GM19324 (cell line): ENCODE results near the gene SLTM.
"Not testable (repeated sequence)": the region's sequence is repeated elsewhere in the genome, so short reads cannot be mapped to it uniquely, and the experiment has no call there.

ENCODE experiments used
- ATAC-seq: cut with Tn5 transposase; IDR thresholded peaks from one replicate; pipeline ENCODE4 v1.9.1; 2021; ENCODE audit warnings: mild to moderate bottlenecking, moderate library complexity; ENCODE audit not compliant: unreplicated experiment, low FRiP score

Gene SLTM

GRCh38 chr15:58880320-58880719 is 53.2 kb downstream of the SLTM start:
- no peak for ATAC-seq

- ATAC-seq: no peak
Observed at GRCh38 chr15:58877999-58878825, 55.3 kb downstream of the SLTM start.

GRCh38 chr15:58876306-58877106 is 57.0 kb downstream of the SLTM start:
- ATAC-seq: no peak

GRCh38 chr15:58875343-58875742 is 58.1 kb downstream of the SLTM start:
- no peak for ATAC-seq

GRCh38 chr15:58873267-58873666 is 60.2 kb downstream of the SLTM start:
- no peak for ATAC-seq

GRCh38 chr15:58870451-58870850 is 63.0 kb downstream of the SLTM start:
- no peak for ATAC-seq

GRCh38 chr15:58867926-58868325 is 65.6 kb downstream of the SLTM start:
- no peak for ATAC-seq

GRCh38 chr15:58865425-58865880 is 68.0 kb downstream of the SLTM start:
- no peak for ATAC-seq

- ATAC-seq: no peak
Observed at GRCh38 chr15:58864602-58865424, 68.7 kb downstream of the SLTM start.

- no peak for ATAC-seq
Observed at GRCh38 chr15:58862326-58862725, 71.2 kb downstream of the SLTM start.

- not testable (repeated sequence) for ATAC-seq
Observed at GRCh38 chr15:58856621-58857020, 76.9 kb downstream of the SLTM start.

GRCh38 chr15:58856086-58856485 is 77.4 kb downstream of the SLTM start:
- ATAC-seq: no peak

GRCh38 chr15:58854593-58854992 is 78.9 kb downstream of the SLTM start:
- ATAC-seq: no peak

- ATAC-seq: no peak
Observed at GRCh38 chr15:58852347-58852746, 81.1 kb downstream of the SLTM start.

GRCh38 chr15:58851205-58851604 is 82.3 kb downstream of the SLTM start:
- ATAC-seq: not testable (repeated sequence)

GRCh38 chr15:58842713-58843396 is 90.6 kb downstream of the SLTM start:
- no peak for ATAC-seq

- ATAC-seq: no peak
Observed at GRCh38 chr15:58840048-58840447, 93.4 kb downstream of the SLTM start.

- ATAC-seq: no peak
Observed at GRCh38 chr15:58839485-58839884, 94.0 kb downstream of the SLTM start.

- ATAC-seq: not testable (repeated sequence)
Observed at GRCh38 chr15:58833681-58834426, 99.6 kb downstream of the SLTM start.
